OCI-LY7 (cell line): Measurements from ENCODE around the gene CTNNA2.

Experiments used
- CTCF ChIP-seq: fragments of 200-600 bp; sonication (generic); conservative IDR thresholded peaks from 2 replicates; pipeline ENCODE4 v1.5.1; 2014; ENCODE audit warnings: mild to moderate bottlenecking, antibody characterized with exemption, low read length, moderate library complexity, mixed read lengths
- EZH2phosphoT487 ChIP-seq: fragments of 200-600 bp; sonication (generic); IDR thresholded peaks from 2 replicates; pipeline ENCODE4 v1.6.1; 2018; ENCODE audit warnings: low read depth, borderline replicate concordance, mild to moderate bottlenecking, mixed run types, antibody characterized with exemption, low read length, moderate library complexity, mixed read lengths

GRCh38 chr2:80147690-80148089 lies 634.8 kb downstream of the CTNNA2 start:
- TF ChIP-seq CTCF (no peak), EZH2phosphoT487 (no peak)
